Body of pancreas (tissue), 4 donors: Measurements from ENCODE around the gene LRP2.

ENCODE experiments used
- CTCF ChIP-seq, 7 experiments: fragments of 450-650 bp in 4 of 7; fragments of 200-600 bp in 3 of 7; sonication (generic) in 3 of 7; IDR thresholded peaks; one replicate each; pipeline ENCODE4 v1.5.1; 2016 to 2019; ENCODE audit warnings: antibody characterized with exemption in 7 of 7
- POLR2A ChIP-seq, 3 donors: fragments of 450-650 bp; IDR thresholded peaks; one replicate each; pipeline ENCODE4 v1.6.1; 2016; ENCODE audit warnings: antibody characterized with exemption in 3 of 3, mild to moderate bottlenecking in 2 of 3

GRCh38 chr2:169086893-169087467, 275.4 kb downstream of the LRP2 start:
- TF ChIP-seq CTCF (IDR thresholded peaks at IDR 0.05) (no peak), POLR2A (IDR thresholded peaks at IDR 0.05) (no peak)
